Measurements from ENCODE around the gene DNAJB13. TPM values are rescaled to one million over a fixed set of nuclear protein-coding genes. Genes with fewer than 3 reads are reported as not detected.

The DNAJB13 gene
- total RNA-seq, 8 experiments from 2014 or later, result 0.17 to 6.7 (median 0.55) TPM; not detected in 1

GRCh38 chr11:74000307-74001133 lies 49.7 kb downstream of the DNAJB13 start:
- H3K4me3 ChIP-seq, result no peak overlapping the region
- peak in 4 of 8 experiments; percentile 38 to 57 (median 53) for ATAC-seq (replicated peaks in 6 of 8)
- peaks cover 4 to 5% of the 10 kb centered on the region in 2 donors for H3K4me1 ChIP-seq (replicated peaks in 1 of 2)
- WGBS, 10 experiments, result 17 to 100% (median 65%) methylated on average over 1 to 6 of the region's 14 CpGs; no CpG with 5 or more reads in 2 of the 10 experiments
- peak overlapping the region in 1 of 2 donors; percentile 27 for H3K27ac ChIP-seq
- in situ Hi-C loops (cut with MboI; ENCODE audit: low pct_unique_long_range_greater_than_20kb in 2 of 9, low sequenced_read_pairs in 9 of 9, unreplicated experiment in 9 of 9), result no loop called here

- no peak overlapping the region for H3K4me3 ChIP-seq
- ATAC-seq (replicated peaks in 6 of 8), result peak in 3 of 8 experiments; percentile 58 to 73 (median 59)
- in situ Hi-C loops (cut with MboI; ENCODE audit: low pct_unique_long_range_greater_than_20kb in 2 of 9, low sequenced_read_pairs in 9 of 9, unreplicated experiment in 9 of 9), result no loop called here
- H3K4me1 ChIP-seq (replicated peaks in 1 of 2), result peaks cover 4 to 5% of the 10 kb centered on the region in 2 donors
- no peak overlapping the region for H3K27ac ChIP-seq
- 20 to 80% (median 53%) methylated on average over 1 to 2 of the region's 7 CpGs; no CpG with 5 or more reads in 7 of the 10 experiments for WGBS, 10 experiments
Observed at GRCh38 chr11:74001822-74002286, 51.0 kb downstream of the DNAJB13 start.

- Histone ChIP-seq H3K4me3 (no peak overlapping the region), H3K4me1 (replicated peaks in 1 of 2) (peaks cover 4 to 5% of the 10 kb centered on the region in 2 donors), H3K27ac (no peak overlapping the region)
- WGBS, 10 experiments, result 60 to 100% (median 90%) methylated on average over 1 to 4 of the region's 4 CpGs; no CpG with 5 or more reads in 1 of the 10 experiments
- in situ Hi-C loops (cut with MboI; ENCODE audit: low pct_unique_long_range_greater_than_20kb in 2 of 9, low sequenced_read_pairs in 9 of 9, unreplicated experiment in 9 of 9), result no loop called here
- no peak for ATAC-seq (replicated peaks in 6 of 8)
Observed at GRCh38 chr11:74002832-74003231, 52.0 kb downstream of the DNAJB13 start.

DNA sequence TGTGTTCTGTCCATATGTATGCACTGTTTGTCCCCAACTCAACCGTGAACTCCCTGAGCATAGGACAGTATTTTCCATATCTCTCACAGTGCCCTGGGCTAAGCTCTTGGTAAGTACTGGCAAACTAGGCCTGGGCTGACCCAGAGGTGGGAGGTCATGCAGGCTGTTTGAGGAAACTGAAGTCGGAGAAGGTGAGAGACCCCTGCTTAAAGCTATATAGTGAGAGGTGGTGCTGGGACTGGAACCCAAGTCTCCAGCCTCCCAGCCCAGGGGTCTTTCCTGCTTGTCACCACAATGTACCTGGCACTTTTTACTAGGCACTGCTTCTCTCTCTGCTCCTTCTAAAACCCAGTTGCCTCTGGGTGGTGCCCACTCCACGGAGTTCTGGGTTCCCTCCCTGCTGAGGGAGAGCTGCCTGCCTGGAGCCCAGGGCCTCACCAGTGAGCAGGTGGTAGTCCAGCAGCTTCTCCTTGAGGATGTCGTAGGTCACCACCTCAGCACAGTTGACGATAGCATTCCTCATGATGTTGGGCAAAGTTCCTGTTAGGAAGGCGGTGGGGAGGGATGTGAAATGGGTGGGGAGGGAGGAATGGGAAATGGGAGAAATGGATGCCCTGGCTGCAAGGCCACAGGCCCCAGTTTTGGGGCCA lies 53.3 kb downstream of the DNAJB13 start:
- WGBS, 10 experiments, result 86 to 100% (median 100%) methylated on average over 1 to 3 of the region's 6 CpGs; no CpG with 5 or more reads in 7 of the 10 experiments
- H3K4me1 ChIP-seq (replicated peaks in 1 of 2), result peaks cover 4 to 5% of the 10 kb centered on the region in 2 donors
- no peak for ATAC-seq (replicated peaks in 6 of 8)
- no peak overlapping the region for H3K27ac ChIP-seq
- in situ Hi-C loops (cut with MboI; ENCODE audit: low pct_unique_long_range_greater_than_20kb in 2 of 9, low sequenced_read_pairs in 9 of 9, unreplicated experiment in 9 of 9), result no loop called here
- H3K4me3 ChIP-seq, result no peak overlapping the region

DNA sequence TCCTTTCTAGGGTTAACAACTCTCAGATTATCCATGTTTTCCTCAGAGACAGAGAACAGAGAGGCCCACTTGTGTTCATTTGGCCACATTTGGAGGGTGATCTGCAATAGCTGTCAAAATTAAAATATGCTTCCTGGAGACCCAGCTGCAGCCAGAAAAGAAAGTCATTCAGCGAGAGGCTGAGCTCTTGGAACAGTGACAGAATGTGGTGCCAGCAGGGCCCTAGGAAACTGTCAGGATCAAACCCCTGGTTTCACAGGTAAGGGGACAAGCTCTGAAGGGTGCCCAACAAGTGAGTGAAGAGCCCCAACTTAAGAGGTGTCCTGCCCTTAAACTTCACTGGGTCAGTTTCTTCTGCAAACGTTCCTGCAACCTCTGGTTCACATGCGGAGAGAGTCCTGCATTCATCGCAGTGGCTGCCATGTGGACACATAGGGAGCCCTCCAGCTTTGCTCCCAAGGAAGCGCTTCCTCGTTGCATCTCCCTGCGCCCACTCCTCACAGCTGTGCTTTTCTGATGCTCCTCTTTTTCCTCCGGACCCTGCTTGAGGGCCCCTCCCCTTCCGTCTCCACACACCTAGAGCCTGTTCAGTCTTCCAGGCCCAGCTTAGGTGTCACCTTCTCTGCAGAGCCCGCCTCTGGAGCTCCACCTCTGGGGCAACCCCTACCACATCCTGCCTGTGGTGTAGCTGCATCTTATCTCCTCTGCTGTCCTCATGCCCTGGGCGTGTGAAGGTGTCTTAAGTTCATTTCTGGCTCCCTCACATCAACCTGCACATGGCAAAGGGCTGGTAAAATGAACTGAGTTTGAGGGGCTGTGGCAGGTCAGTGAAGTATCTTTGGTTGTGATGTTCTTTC lies 54.2 kb downstream of the DNAJB13 start:
- no peak overlapping the region for H3K4me3 ChIP-seq
- H3K27ac ChIP-seq, result no peak overlapping the region
- peaks cover 4 to 5% of the 10 kb centered on the region in 2 donors for H3K4me1 ChIP-seq (replicated peaks in 1 of 2)
- 80 to 100% (median 93%) methylated on average over 1 to 5 of the region's 11 CpGs; no CpG with 5 or more reads in 4 of the 10 experiments for WGBS, 10 experiments
- in situ Hi-C loops (cut with MboI; ENCODE audit: low pct_unique_long_range_greater_than_20kb in 2 of 9, low sequenced_read_pairs in 9 of 9, unreplicated experiment in 9 of 9), result no loop called here
- ATAC-seq (replicated peaks in 6 of 8), result no peak

DNA sequence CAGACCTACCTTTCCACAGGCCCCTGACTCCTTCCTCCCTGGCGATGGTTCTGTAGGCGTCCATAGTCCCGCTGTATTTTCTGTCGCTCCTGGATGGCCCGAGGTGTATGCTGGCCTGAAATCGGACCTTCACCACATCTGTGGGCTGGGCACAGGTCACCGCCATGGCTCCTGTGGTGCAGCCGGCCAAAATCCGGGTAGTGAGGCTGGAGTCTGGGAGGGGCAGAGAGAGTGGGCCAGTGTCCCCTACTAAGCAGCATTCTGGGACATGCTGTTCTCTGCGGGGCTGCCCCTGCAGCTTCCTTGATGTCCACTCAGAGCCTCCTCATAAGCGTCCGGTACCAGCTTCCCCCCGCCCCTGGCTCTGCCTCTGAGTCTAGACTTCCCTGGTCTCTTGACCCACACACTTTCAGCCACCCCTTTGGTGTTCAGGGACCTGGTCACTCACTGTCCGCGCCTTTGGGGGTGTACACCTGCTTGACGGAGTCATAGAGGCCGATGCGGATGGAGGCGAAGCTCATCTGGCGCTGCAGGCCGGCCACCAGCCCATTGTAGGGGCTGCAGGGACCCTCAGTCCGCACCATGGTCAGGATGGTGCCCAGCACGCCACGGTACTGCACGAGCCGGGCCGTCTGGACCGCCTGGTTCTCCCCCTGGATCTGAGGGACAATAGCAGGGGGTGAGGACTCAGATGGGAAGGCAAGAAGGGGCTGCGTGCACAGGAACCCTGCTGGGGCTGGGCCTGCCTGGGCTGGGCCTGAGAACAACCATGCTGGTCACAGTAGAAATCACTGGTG lies 55.1 kb downstream of the DNAJB13 start:
- no peak for ATAC-seq (replicated peaks in 6 of 8)
- WGBS, 10 experiments, result 80 to 97% (median 86%) methylated on average over 1 to 11 of the region's 29 CpGs; no CpG with 5 or more reads in 7 of the 10 experiments
- Histone ChIP-seq H3K27ac (no peak overlapping the region), H3K4me3 (no peak overlapping the region), H3K4me1 (replicated peaks in 1 of 2) (peaks cover 0 to under 1% of the 10 kb centered on the region in 2 donors)
- in situ Hi-C loops (cut with MboI; ENCODE audit: low pct_unique_long_range_greater_than_20kb in 2 of 9, low sequenced_read_pairs in 9 of 9, unreplicated experiment in 9 of 9), result no loop called here

- in situ Hi-C loops (cut with MboI; ENCODE audit: low pct_unique_long_range_greater_than_20kb in 2 of 9, low sequenced_read_pairs in 9 of 9, unreplicated experiment in 9 of 9), result no loop called here
- Histone ChIP-seq H3K27ac (no peak overlapping the region), H3K4me1 (replicated peaks in 1 of 2) (no peaks in the 10 kb centered on the region), H3K4me3 (no peak overlapping the region)
- WGBS, 10 experiments, result 71 to 100% (median 82%) methylated on average over 1 to 4 of the region's 7 CpGs; no CpG with 5 or more reads in 4 of the 10 experiments
- no peak for ATAC-seq (replicated peaks in 6 of 8)
Observed at GRCh38 chr11:74006743-74007304, 56.0 kb downstream of the DNAJB13 start.

- no peaks in the 10 kb centered on the region for H3K4me1 ChIP-seq (replicated peaks in 1 of 2)
- in situ Hi-C loops (cut with MboI; ENCODE audit: low pct_unique_long_range_greater_than_20kb in 2 of 9, low sequenced_read_pairs in 9 of 9, unreplicated experiment in 9 of 9), result no loop called here
- 57 to 100% (median 85%) methylated on average over 1 to 4 of the region's 6 CpGs; no CpG with 5 or more reads in 3 of the 10 experiments for WGBS, 10 experiments
- no peak overlapping the region for H3K27ac ChIP-seq
- ATAC-seq (replicated peaks in 6 of 8), result no peak
- no peak overlapping the region for H3K4me3 ChIP-seq
Observed at GRCh38 chr11:74007691-74008372, 57.0 kb downstream of the DNAJB13 start.

GRCh38 chr11:74008373-74009229 lies 57.8 kb downstream of the DNAJB13 start, which contains the start of gene UCP3:
Gene UCP3 (minus strand): TSS chr11:74009085. CDS start chr11:74007042, 2,043 bp downstream.
- in situ Hi-C loops (cut with MboI; ENCODE audit: low pct_unique_long_range_greater_than_20kb in 2 of 9, low sequenced_read_pairs in 9 of 9, unreplicated experiment in 9 of 9), result no loop called here
- Histone ChIP-seq H3K27ac (no peak within 1 kb of the TSS), H3K4me1 (replicated peaks in 1 of 2) (no peaks in the 10 kb centered on the region), H3K4me3 (no peak within 1 kb of the TSS)
- ATAC-seq (replicated peaks in 6 of 8), result no peak
- 72 to 100% (median 84%) methylated on average over 4 to 6 of the region's 9 CpGs; no CpG with 5 or more reads in 6 of the 10 experiments for WGBS, 10 experiments

GRCh38 chr11:74009230-74009547 lies 58.4 kb downstream of the DNAJB13 start:
- WGBS, 10 experiments, result 80 to 100% (median 93%) methylated on average over 1 to 3 of the region's 3 CpGs; no CpG with 5 or more reads in 2 of the 10 experiments
- no peaks in the 10 kb centered on the region for H3K4me1 ChIP-seq (replicated peaks in 1 of 2)
- ATAC-seq (replicated peaks in 6 of 8), result no peak
- in situ Hi-C loops (cut with MboI; ENCODE audit: low pct_unique_long_range_greater_than_20kb in 2 of 9, low sequenced_read_pairs in 9 of 9, unreplicated experiment in 9 of 9), result no loop called here
- no peak overlapping the region for H3K4me3 ChIP-seq
- no peak overlapping the region for H3K27ac ChIP-seq

Measured in motor neuron (in vitro differentiated cells).